Measurements from ENCODE around the gene ZCCHC14.
"Not testable (repeated sequence)": the region's sequence is repeated elsewhere in the genome, so short reads cannot be mapped to it uniquely, and the experiment has no call there.

ZCCHC14 gene

DNA sequence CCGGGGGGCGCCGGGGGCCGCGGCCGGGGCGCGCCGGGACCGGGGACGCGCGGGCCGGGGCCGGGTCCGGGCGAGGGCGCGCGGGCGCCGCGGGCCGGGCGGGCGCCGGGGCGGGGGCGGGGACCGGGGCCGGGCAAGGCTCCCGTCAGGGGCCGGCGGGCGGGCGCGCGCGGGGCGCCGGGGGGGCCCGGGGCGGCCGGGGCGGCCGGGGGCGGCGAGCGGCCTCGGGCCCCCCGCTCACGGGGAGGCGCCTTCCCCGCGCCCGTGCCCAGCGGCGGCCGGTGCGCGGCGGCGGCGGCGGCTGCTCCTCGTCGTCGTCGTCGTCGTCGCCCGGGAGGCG, 563 bp downstream of the ZCCHC14 start:
- no peak for DNase-seq (ENCODE audit: low read depth)
- TF ChIP-seq, protein P1, sequence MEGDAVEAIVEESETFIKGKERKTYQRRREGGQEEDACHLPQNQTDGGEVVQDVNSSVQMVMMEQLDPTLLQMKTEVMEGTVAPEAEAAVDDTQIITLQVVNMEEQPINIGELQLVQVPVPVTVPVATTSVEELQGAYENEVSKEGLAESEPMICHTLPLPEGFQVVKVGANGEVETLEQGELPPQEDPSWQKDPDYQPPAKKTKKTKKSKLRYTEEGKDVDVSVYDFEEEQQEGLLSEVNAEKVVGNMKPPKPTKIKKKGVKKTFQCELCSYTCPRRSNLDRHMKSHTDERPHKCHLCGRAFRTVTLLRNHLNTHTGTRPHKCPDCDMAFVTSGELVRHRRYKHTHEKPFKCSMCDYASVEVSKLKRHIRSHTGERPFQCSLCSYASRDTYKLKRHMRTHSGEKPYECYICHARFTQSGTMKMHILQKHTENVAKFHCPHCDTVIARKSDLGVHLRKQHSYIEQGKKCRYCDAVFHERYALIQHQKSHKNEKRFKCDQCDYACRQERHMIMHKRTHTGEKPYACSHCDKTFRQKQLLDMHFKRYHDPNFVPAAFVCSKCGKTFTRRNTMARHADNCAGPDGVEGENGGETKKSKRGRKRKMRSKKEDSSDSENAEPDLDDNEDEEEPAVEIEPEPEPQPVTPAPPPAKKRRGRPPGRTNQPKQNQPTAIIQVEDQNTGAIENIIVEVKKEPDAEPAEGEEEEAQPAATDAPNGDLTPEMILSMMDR (conservative IDR thresholded peaks at IDR 0.05; ENCODE audit: control insufficient read depth, insufficient read depth, low read depth, low read length), result no peak
- no peak overlapping the region for H3K4me3 ChIP-seq (ENCODE audit: control insufficient read depth, low read depth, low read length)

- TF ChIP-seq, protein P1 (conservative IDR thresholded peaks at IDR 0.05; ENCODE audit: control insufficient read depth, insufficient read depth, low read depth, low read length), result no peak
- no peak for DNase-seq (ENCODE audit: low read depth)
- peak overlapping the region; percentile 54 for H3K4me3 ChIP-seq (ENCODE audit: control insufficient read depth, low read depth, low read length)
These were observed 1.1 kb downstream of the ZCCHC14 start for GRCh38 chr16:87491522-87492290.

- DNase-seq (ENCODE audit: low read depth), result not testable (repeated sequence)
- peak overlapping the region; percentile 54 for H3K4me3 ChIP-seq (ENCODE audit: control insufficient read depth, low read depth, low read length)
These were observed 1.9 kb downstream of the ZCCHC14 start for GRCh38 chr16:87490799-87491521.

GRCh38 chr16:87490096-87490798, 2.6 kb downstream of the ZCCHC14 start:
- peak overlapping the region; percentile 54 for H3K4me3 ChIP-seq (ENCODE audit: control insufficient read depth, low read depth, low read length)
- TF ChIP-seq, protein P1 (conservative IDR thresholded peaks at IDR 0.05; ENCODE audit: control insufficient read depth, insufficient read depth, low read depth, low read length), result no peak
- no peak for DNase-seq (ENCODE audit: low read depth)

DNA sequence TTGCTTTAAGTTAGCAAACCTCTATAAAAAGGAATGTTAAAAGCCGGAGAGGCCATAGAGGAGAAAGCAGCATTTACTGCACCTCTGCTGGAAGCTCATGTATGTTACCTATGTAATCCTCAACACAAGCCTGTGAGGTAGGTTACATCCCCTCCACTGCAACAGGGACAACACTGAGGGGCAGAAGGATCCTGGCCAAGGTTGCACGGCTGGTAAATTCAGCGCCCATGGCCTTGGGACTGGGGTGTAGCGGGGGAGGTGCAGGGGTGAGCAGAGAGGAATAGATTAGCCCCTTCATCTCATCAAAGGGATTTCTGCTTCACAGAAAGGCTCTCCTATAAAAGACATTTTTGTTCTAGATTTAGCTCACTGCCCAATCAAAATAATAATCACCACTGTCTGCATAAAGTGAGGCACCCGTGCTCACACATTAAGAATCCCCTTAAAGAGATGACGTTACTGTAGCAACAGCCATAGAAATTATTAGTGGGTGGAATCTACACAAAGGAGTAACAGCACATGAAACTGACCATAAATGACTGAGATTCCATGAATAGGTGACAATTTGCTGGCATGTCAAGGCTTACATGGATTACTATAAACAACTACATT, 3.3 kb downstream of the ZCCHC14 start:
- TF ChIP-seq, protein P1 (conservative IDR thresholded peaks at IDR 0.05; ENCODE audit: control insufficient read depth, insufficient read depth, low read depth, low read length), result no peak
- no peak for DNase-seq (ENCODE audit: low read depth)
- peak overlapping the region; percentile 20 for H3K4me3 ChIP-seq (ENCODE audit: control insufficient read depth, low read depth, low read length)

- not testable (repeated sequence) for H3K4me3 ChIP-seq (ENCODE audit: control insufficient read depth, low read depth, low read length); DNase-seq (ENCODE audit: low read depth)
These were observed 3.9 kb downstream of the ZCCHC14 start for GRCh38 chr16:87488960-87489359.

DNA sequence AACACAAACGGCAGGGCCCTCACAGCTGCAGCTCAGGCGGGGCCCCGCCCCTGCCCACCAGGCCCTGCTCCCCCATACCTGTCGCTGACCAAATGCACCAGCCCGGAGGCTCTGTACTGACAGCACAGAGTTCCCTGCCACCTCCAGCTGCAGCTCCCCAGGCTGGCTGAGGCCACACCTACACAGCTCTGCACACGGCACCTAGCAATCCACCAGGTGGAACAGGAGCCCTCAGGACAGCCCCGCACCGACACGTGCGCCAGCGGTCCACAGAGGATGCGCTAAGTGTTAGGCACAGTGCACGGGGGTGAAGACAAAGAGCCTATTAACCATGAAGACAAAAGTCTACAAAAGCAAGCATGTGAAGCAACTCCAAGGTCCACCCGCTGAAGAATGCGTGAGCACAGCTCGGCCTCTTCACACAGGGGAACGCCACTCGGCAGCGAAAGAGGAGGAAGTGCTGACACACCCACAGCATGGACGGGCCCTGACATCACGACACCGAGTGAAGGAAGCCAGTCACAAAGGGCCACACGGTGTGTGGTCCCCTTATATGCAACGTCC, 5.4 kb downstream of the ZCCHC14 start:
- H3K4me3 ChIP-seq (ENCODE audit: control insufficient read depth, low read depth, low read length), result no peak overlapping the region
- TF ChIP-seq, protein P1 (conservative IDR thresholded peaks at IDR 0.05; ENCODE audit: control insufficient read depth, insufficient read depth, low read depth, low read length), result no peak
- no peak for DNase-seq (ENCODE audit: low read depth)

Measured in fibroblast of mammary gland (primary cell).